Panc1 (cell line): ENCODE results near the gene LRBA.

Experiments used
- CTCF ChIP-seq: fragments of 450-650 bp; IDR thresholded peaks from 2 replicates; pipeline ENCODE4 v1.5.1; 2017; ENCODE audit warnings: mild to moderate bottlenecking
- POLR2AphosphoS5 ChIP-seq: IDR thresholded peaks from 2 replicates; pipeline ENCODE4 v1.6.1; 2012; ENCODE audit warnings: mild to moderate bottlenecking, low read depth, low read length, moderate library complexity
- SIN3A ChIP-seq: IDR thresholded peaks from 2 replicates; pipeline ENCODE4 v1.6.1; 2012; ENCODE audit warnings: low read depth, mild to moderate bottlenecking, low read length, moderate library complexity, borderline replicate concordance; ENCODE audit not compliant: insufficient read depth
- TCF7L2 ChIP-seq: IDR thresholded peaks from 2 replicates; pipeline ENCODE4 v1.6.1; 2011; ENCODE audit warnings: mild to moderate bottlenecking, low read depth, low read length, inconsistent platforms
- TF ChIP-seq, protein P1 (sequence below), 2 experiments: IDR thresholded peaks; 2 replicates each; pipeline ENCODE4 v1.6.1; 2011 to 2012; ENCODE audit warnings: low read depth in 2 of 2, control low read depth in 1 of 2, low read length in 1 of 2, mild to moderate bottlenecking in 1 of 2, moderate library complexity in 1 of 2; ENCODE audit not compliant: insufficient read depth in 1 of 2

GRCh38 chr4:150818661-150819060 lies 196.4 kb downstream of the LRBA start:
- TF ChIP-seq CTCF = no peak
- TF ChIP-seq POLR2AphosphoS5 = no peak
- no peak for TF ChIP-seq TCF7L2
- TF ChIP-seq, protein P1, sequence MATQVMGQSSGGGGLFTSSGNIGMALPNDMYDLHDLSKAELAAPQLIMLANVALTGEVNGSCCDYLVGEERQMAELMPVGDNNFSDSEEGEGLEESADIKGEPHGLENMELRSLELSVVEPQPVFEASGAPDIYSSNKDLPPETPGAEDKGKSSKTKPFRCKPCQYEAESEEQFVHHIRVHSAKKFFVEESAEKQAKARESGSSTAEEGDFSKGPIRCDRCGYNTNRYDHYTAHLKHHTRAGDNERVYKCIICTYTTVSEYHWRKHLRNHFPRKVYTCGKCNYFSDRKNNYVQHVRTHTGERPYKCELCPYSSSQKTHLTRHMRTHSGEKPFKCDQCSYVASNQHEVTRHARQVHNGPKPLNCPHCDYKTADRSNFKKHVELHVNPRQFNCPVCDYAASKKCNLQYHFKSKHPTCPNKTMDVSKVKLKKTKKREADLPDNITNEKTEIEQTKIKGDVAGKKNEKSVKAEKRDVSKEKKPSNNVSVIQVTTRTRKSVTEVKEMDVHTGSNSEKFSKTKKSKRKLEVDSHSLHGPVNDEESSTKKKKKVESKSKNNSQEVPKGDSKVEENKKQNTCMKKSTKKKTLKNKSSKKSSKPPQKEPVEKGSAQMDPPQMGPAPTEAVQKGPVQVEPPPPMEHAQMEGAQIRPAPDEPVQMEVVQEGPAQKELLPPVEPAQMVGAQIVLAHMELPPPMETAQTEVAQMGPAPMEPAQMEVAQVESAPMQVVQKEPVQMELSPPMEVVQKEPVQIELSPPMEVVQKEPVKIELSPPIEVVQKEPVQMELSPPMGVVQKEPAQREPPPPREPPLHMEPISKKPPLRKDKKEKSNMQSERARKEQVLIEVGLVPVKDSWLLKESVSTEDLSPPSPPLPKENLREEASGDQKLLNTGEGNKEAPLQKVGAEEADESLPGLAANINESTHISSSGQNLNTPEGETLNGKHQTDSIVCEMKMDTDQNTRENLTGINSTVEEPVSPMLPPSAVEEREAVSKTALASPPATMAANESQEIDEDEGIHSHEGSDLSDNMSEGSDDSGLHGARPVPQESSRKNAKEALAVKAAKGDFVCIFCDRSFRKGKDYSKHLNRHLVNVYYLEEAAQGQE (IDR thresholded peaks at IDR 0.05; ENCODE audit: insufficient read depth in 1 of 2, low read depth in 2 of 2, low read length in 1 of 2) = no peak
- no peak for TF ChIP-seq SIN3A
